NCI-H2171 (cell line): Measurements from ENCODE around the gene LIFR.

Experiments
- DNase-seq: peaks from one replicate; lab custom pipeline; 2025; lab: John Stamatoyannopoulos, UW

LIFR gene

GRCh38 chr5:38434966-38435705 is 121.3 kb downstream of the LIFR start:
- no peak for DNase-seq

GRCh38 chr5:38433160-38433861 is 123.1 kb downstream of the LIFR start:
- no peak for DNase-seq

GRCh38 chr5:38431242-38431853 is 125.1 kb downstream of the LIFR start:
- no peak for DNase-seq

GRCh38 chr5:38426986-38427950 is 129.2 kb downstream of the LIFR start:
- peak; percentile 28 for DNase-seq

- peak; percentile 22 for DNase-seq
These were observed 130.0 kb downstream of the LIFR start for GRCh38 chr5:38426490-38426889.
